ENCODE results near the gene EFCAB8.

Gene EFCAB8

DNA sequence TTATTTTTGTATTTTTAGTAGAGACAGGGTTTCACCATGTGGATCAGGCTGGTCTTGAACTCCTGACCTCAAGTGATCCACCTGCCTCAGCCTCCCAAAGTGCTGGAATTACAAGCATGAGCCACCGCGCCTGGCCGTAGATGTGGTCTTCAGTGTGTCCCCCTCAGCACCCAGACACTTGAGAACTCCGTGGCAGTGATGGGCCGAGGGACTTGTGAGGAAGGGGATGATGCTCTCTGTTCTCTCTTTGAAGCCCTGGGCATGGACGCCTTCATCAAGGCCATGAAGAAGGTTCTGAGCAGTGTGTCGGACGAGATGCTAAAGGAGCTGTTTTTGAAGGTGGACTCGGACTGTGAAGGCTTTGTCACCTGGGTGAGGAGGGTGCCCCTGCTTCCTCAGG, 16.9 kb downstream of the EFCAB8 start:
- Histone ChIP-seq H3K27ac (no peak overlapping the region), H3K4me3 (no peak overlapping the region), H4K20me1 (no peaks in the 10 kb centered on the region), H3K36me3 (no peaks in the 10 kb centered on the region), H3K9ac (no peak overlapping the region), H3K4me1 (peaks cover 11 to 28% (median 20%) of the 10 kb centered on the region in 10 experiments), H3K9me3 (replicated peaks in 1 of 11) (no peaks in the 10 kb centered on the region), H3K4me2 (no peak overlapping the region), H3K27me3 (no peaks in the 10 kb centered on the region)
- TF ChIP-seq Cebpa-rat (IDR thresholded peaks at IDR 0.05) = no peak

DNA sequence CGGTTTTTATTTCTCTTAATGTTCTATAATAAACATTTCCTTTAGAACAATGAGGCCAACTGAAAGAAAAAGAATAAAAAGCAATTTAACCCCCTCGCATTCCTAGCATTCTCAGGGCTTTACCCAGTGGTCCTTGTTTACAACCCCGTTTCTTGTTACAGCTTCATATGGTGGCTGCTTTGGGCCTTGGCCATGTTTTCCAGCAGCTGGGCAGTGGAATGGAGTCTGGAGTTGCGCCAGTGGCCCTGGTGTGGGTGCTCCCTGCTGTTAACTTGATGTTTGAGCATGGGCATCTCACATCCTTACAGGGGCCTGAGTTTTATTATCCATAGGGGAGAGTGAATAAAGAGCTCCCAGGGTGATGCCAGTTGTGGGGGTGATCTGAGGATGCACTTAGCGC, 18.8 kb downstream of the EFCAB8 start:
- no peak for TF ChIP-seq Cebpa-rat (IDR thresholded peaks at IDR 0.05)
- Histone ChIP-seq H4K20me1 (no peaks in the 10 kb centered on the region), H3K4me3 (no peak overlapping the region), H3K27ac (no peak overlapping the region), H3K9ac (no peak overlapping the region), H3K4me2 (no peak overlapping the region), H3K36me3 (no peaks in the 10 kb centered on the region), H3K9me3 (replicated peaks in 1 of 11) (no peaks in the 10 kb centered on the region), H3K4me1 (peaks cover 0 to 18% (median 9%) of the 10 kb centered on the region in 10 experiments; a peak in 12 of 20 replicates), H3K27me3 (no peaks in the 10 kb centered on the region)

DNA sequence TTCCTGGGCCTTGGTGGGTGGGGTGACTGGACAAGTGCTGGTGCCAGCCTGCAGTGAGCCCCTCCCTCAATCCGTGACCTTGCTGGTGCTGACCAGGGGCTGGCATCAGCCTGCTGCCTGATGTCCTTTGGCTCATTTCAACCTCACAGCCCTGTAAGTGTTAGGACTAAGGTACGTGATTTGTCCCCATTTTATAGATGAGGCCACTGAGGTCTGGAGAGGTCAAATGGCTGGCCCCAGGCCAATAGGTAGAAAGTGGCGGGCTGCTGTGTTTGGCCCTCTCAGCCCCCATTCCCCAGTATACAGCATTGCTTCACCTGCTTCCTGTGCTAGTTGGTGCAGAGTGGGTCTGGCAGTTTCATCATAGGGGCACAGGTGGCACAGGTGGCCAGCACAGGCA, 20.1 kb downstream of the EFCAB8 start:
- Histone ChIP-seq H3K36me3 (no peaks in the 10 kb centered on the region), H3K9me3 (replicated peaks in 1 of 11) (no peaks in the 10 kb centered on the region), H3K9ac (no peak overlapping the region), H3K4me1 (peaks cover 0 to 10% (median 4%) of the 10 kb centered on the region in 10 experiments; a peak in 7 of 20 replicates), H3K27me3 (no peaks in the 10 kb centered on the region), H3K4me3 (no peak overlapping the region), H3K4me2 (no peak overlapping the region; a peak in 1 of 22 replicates), H4K20me1 (no peaks in the 10 kb centered on the region), H3K27ac (no peak overlapping the region)
- TF ChIP-seq Cebpa-rat (IDR thresholded peaks at IDR 0.05) = no peak

DNA sequence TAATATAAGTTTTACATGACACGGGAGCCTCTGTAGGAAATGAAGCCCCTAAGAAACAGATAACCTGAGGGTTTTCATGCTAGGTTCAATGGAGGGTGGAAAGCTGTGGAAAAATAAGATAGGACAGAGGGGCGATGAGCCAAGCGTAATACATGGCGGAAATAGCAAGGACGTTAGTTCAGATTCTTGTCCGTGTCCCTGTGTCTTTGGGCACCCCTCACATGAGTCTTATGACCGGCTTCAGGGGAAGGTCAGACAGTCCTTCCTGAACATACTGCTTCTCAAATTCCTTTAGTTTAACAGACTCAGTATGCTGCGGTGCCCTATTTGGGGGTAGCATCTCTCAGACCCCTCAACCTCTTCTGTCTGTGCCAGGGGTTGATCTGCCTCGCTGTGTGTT, 20.8 kb downstream of the EFCAB8 start:
- no peaks in the 10 kb centered on the region for H3K9me3 ChIP-seq (replicated peaks in 1 of 11)
- no peaks in the 10 kb centered on the region for H3K36me3 ChIP-seq
- H4K20me1 ChIP-seq = no peaks in the 10 kb centered on the region; a peak in 1 of 22 replicates
- no peak overlapping the region for H3K4me2 ChIP-seq
- H3K27ac ChIP-seq = no peak overlapping the region
- no peak overlapping the region for H3K4me3 ChIP-seq
- H3K27me3 ChIP-seq = no peaks in the 10 kb centered on the region
- TF ChIP-seq Cebpa-rat (IDR thresholded peaks at IDR 0.05) = no peak
- no peak overlapping the region for H3K9ac ChIP-seq
- 0 out of 20 replicates have a peak, but pooled peaks cover 0 to 5% (median 0%) of the 10 kb centered on the region in 10 experiments for H3K4me1 ChIP-seq

DNA sequence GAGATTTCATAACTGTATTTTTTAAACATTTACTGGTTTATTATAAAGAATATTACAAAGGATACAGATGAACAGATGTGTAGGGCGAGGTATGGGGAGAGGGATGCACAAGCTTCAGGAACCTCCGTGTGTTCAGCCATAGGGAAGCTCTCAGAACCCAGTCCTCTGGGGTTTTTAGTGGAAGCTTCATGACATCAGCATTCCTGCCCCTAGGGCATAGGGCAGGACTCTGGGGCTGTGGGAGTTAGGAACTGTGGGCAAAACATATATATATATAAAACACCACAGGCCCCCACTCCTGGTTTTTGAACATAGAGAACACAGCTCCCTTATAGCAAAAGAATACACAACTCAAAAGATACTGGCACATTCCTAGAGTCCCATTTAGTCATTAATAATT, 21.9 kb downstream of the EFCAB8 start:
- H3K27ac ChIP-seq = no peak overlapping the region
- H3K9ac ChIP-seq = no peak overlapping the region
- H3K4me2 ChIP-seq = no peak overlapping the region
- no peak for TF ChIP-seq Cebpa-rat (IDR thresholded peaks at IDR 0.05)
- H3K36me3 ChIP-seq = no peaks in the 10 kb centered on the region
- no peaks in the 10 kb centered on the region for H3K9me3 ChIP-seq (replicated peaks in 1 of 11)
- H4K20me1 ChIP-seq = no peaks in the 10 kb centered on the region; a peak in 2 of 22 replicates
- H3K4me3 ChIP-seq = no peak overlapping the region
- H3K4me1 ChIP-seq = peaks cover 0 to 15% (median 6%) of the 10 kb centered on the region in 10 experiments; a peak in 14 of 20 replicates
- H3K27me3 ChIP-seq = no peaks in the 10 kb centered on the region

DNA sequence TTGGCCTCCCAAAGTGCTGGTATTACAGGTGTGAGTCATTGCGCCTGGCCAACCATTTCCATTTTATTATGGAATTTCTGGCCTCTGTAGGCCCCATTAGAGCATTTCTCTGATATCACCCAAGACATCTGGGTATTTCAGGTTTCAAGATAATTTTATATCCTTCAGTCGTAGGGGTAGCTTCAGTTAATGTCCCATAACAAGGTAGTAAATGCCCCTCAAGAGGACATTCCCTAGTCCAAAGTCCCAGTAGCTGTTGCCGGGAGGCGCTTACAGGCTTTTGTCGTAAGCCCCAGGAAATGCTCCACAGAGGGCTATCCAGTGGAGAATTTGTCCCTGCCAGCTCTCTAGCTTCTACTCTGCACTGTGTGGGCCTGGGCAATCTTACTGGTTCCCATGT, 24.4 kb downstream of the EFCAB8 start:
- no peak overlapping the region for H3K9ac ChIP-seq
- no peaks in the 10 kb centered on the region for H3K9me3 ChIP-seq (replicated peaks in 1 of 11)
- H3K4me3 ChIP-seq = no peak overlapping the region
- no peaks in the 10 kb centered on the region for H3K36me3 ChIP-seq
- H3K4me2 ChIP-seq = no peak overlapping the region
- TF ChIP-seq Cebpa-rat (IDR thresholded peaks at IDR 0.05) = no peak
- H3K27ac ChIP-seq = no peak overlapping the region
- peaks cover 18 to 39% (median 30%) of the 10 kb centered on the region in 10 experiments for H3K4me1 ChIP-seq
- H4K20me1 ChIP-seq = peaks cover 0 to 4% (median 0%) of the 10 kb centered on the region in 11 experiments; a peak in 2 of 22 replicates
- peaks cover 0 to 4% (median 0%) of the 10 kb centered on the region in 11 experiments; a peak in 1 of 22 replicates for H3K27me3 ChIP-seq

DNA sequence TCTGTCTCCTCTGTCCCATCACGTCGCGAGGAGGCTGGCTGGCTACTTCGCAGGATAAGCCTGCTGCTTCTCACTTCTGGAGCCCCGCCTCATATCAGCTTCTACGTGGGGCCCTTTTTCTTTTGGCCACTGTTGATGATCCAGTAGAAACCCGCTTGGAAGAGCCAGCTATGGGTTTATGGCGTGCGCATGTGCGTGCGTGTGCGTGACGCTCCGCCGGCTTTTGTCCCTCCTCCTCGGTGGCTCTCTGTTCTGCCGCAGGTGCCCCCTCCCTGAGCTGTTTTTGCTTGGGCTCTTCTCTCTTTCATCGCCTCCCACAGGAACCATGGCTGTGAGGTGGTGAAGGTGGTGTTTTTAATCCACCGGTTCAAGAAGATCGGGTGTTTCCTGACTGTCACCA, 26.5 kb downstream of the EFCAB8 start:
- Histone ChIP-seq H3K4me2 (peak overlapping the region in 9 of 11 experiments; percentile 15 to 90 (median 75); a peak in 14 of 22 replicates), H3K27ac (no peak overlapping the region), H3K9ac (no peak overlapping the region), H4K20me1 (peaks cover 0 to 4% (median 0%) of the 10 kb centered on the region in 11 experiments; a peak in 2 of 22 replicates), H3K9me3 (replicated peaks in 1 of 11) (no peaks in the 10 kb centered on the region), H3K4me1 (peaks cover 21 to 40% (median 31%) of the 10 kb centered on the region in 10 experiments), H3K27me3 (peaks cover 0 to 4% (median 0%) of the 10 kb centered on the region in 11 experiments; a peak in 1 of 22 replicates), H3K4me3 (no peak overlapping the region), H3K36me3 (no peaks in the 10 kb centered on the region)
- no peak for TF ChIP-seq Cebpa-rat (IDR thresholded peaks at IDR 0.05)

DNA sequence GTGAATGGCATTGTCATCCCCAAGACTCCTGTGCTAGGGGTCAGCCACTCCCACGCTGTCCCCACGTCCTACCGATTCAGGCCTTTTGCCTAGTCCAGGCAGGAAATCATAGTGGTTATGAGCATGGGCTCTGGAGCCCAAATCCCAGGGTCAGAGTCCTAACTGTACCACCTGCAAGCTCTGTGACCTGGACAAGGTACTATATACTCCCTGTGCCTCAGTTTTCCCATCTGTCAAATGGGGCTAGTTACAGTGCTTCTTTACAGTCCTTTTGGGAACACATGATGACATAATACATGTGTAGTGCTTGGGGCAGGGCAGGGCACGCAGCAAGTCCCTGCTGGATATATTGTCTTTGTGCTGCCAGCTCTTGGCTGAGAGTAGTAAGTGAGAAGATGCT, 27.2 kb downstream of the EFCAB8 start:
- Histone ChIP-seq H3K4me1 (peaks cover 21 to 42% (median 31%) of the 10 kb centered on the region in 10 experiments), H3K4me3 (no peak overlapping the region), H3K27ac (no peak overlapping the region), H4K20me1 (peaks cover 0 to 4% (median 0%) of the 10 kb centered on the region in 11 experiments; a peak in 2 of 22 replicates), H3K9me3 (replicated peaks in 1 of 11) (no peaks in the 10 kb centered on the region), H3K36me3 (no peaks in the 10 kb centered on the region), H3K27me3 (peaks cover 0 to 4% (median 0%) of the 10 kb centered on the region in 11 experiments; a peak in 1 of 22 replicates), H3K4me2 (peak overlapping the region in 9 of 11 experiments; percentile 65 to 90 (median 75); a peak in 17 of 22 replicates), H3K9ac (peak overlapping the region in 1 of 11 experiments; percentile 1; a peak in 1 of 22 replicates)
- TF ChIP-seq Cebpa-rat (IDR thresholded peaks at IDR 0.05) = no peak

DNA sequence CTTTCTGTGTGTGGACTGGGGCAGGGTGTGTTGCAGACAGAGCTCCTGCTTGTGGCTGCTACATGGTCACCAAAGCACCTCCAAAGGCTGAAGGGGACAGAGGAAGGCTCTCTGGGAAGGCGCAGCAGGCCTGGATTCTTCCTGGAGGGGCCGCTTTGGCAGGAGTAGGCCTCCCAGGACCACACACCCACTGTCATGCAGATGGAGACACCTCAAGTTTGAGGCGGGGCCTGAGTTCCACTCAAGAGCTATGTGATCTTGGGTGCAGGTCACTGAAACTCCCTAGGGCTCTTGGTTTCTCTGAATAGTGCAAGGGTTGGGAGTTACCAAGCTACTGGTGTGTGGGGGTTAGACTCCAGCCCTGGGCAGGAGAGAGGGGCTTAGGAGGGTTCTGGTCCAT, 27.9 kb downstream of the EFCAB8 start:
- H3K9ac ChIP-seq = peak overlapping the region in 4 of 11 experiments; percentile 1 to 52 (median 46); a peak in 4 of 22 replicates
- no peak for TF ChIP-seq Cebpa-rat (IDR thresholded peaks at IDR 0.05)
- peaks cover 0 to 4% (median 0%) of the 10 kb centered on the region in 11 experiments; a peak in 1 of 22 replicates for H3K27me3 ChIP-seq
- no peak overlapping the region for H3K4me3 ChIP-seq
- H3K36me3 ChIP-seq = no peaks in the 10 kb centered on the region
- H3K27ac ChIP-seq = peak overlapping the region in 1 of 11 experiments; percentile 32; a peak in 1 of 22 replicates
- peaks cover 0 to 4% (median 0%) of the 10 kb centered on the region in 11 experiments; a peak in 2 of 22 replicates for H4K20me1 ChIP-seq
- H3K4me1 ChIP-seq = peaks cover 21 to 49% (median 32%) of the 10 kb centered on the region in 10 experiments
- H3K9me3 ChIP-seq (replicated peaks in 1 of 11) = no peaks in the 10 kb centered on the region
- H3K4me2 ChIP-seq = peak overlapping the region; percentile 50 to 90 (median 74)
